ENCODE measurements around the gene CHCHD6.

Gene CHCHD6

DNA sequence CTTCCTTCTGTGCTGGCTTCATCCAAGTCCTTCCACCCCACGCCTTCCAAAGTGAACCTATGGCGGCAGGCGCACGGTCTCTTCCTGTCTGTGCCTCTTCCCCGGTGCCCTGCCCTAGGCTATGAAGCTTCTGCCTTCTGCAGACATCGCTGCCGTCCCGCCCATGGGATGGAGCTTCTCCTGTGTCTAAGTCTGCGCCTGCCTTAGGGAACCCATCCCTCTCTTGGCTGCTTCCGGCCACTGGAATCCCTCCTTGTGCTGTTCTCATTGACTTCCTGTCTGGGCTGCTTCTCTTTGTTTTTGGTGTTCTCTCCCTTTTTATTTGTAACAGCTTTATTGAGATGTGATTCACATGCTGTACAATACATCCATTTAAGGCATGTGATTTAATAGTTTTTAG, 17.2 kb downstream of the CHCHD6 start:
- TF ChIP-seq, protein P1, sequence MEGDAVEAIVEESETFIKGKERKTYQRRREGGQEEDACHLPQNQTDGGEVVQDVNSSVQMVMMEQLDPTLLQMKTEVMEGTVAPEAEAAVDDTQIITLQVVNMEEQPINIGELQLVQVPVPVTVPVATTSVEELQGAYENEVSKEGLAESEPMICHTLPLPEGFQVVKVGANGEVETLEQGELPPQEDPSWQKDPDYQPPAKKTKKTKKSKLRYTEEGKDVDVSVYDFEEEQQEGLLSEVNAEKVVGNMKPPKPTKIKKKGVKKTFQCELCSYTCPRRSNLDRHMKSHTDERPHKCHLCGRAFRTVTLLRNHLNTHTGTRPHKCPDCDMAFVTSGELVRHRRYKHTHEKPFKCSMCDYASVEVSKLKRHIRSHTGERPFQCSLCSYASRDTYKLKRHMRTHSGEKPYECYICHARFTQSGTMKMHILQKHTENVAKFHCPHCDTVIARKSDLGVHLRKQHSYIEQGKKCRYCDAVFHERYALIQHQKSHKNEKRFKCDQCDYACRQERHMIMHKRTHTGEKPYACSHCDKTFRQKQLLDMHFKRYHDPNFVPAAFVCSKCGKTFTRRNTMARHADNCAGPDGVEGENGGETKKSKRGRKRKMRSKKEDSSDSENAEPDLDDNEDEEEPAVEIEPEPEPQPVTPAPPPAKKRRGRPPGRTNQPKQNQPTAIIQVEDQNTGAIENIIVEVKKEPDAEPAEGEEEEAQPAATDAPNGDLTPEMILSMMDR (IDR thresholded peaks at IDR 0.05) = no peak
- no peak for TF ChIP-seq ZFX (IDR thresholded peaks at IDR 0.05; ENCODE audit: borderline replicate concordance)
- H3K27ac ChIP-seq = no peak overlapping the region

DNA sequence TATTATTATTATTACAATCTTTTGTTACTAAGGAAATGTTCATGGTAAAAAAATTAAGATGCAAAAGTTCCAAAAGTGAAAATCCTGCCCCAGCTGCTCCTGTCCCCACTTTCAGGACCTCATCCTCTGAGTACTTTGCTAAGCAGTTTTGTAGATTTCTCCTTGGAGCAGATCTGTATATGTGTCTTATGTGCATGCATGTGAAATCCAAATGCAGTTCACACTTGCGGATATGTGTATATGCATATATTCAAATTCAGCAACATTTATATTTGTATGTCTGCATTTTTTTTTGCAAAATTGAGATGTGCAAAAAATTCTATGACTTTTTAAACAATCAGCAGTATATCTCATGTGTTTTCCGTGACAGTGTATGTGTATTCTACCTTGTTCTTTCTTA, 19.2 kb downstream of the CHCHD6 start:
- H3K27ac ChIP-seq = no peak overlapping the region
- no peak for TF ChIP-seq ZFX (IDR thresholded peaks at IDR 0.05; ENCODE audit: borderline replicate concordance)
- TF ChIP-seq, protein P1 (IDR thresholded peaks at IDR 0.05) = no peak

DNA sequence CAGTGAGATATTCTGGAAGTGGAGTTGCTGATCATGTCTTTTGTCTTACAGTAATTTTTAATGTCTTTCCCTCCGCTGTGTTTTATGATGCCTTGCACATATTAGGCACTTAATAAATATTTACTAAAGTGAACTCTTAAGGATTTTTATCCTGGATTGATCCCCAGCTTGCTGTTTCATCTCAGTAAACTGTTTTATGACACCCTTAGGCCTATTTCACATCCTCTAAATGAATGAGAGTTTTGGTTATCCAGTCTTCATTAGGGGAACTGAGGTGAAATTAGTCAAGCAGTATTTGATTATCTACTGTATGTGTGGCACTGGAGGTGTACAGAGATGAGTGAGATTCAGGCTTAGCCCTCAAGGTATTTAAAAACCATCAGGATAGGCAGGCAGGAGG, 19.8 kb downstream of the CHCHD6 start:
- H3K27ac ChIP-seq = no peak overlapping the region
- no peak for TF ChIP-seq ZFX (IDR thresholded peaks at IDR 0.05; ENCODE audit: borderline replicate concordance)

DNA sequence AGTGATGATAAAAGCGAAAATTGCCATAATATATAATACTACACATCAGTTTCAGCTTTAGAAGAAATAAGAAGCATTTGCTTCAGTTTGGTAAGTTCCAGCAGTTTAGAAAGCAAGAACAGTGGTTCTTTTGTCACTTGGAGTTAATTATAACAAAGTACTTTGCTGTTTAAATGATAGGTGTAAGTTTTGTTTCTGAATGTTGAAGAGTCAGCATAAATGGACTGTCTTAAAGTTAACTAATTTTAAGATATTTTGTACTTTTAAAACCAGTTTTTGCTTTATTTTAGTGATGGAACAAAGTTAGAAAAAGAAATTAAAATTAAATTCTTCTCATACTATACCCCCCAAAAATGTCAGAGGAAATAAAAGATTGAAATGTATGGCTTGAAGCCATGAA, 24.6 kb downstream of the CHCHD6 start:
- TF ChIP-seq, protein P1 (IDR thresholded peaks at IDR 0.05) = no peak
- no peak for TF ChIP-seq ZFX (IDR thresholded peaks at IDR 0.05; ENCODE audit: borderline replicate concordance)
- no peak overlapping the region for H3K27ac ChIP-seq

DNA sequence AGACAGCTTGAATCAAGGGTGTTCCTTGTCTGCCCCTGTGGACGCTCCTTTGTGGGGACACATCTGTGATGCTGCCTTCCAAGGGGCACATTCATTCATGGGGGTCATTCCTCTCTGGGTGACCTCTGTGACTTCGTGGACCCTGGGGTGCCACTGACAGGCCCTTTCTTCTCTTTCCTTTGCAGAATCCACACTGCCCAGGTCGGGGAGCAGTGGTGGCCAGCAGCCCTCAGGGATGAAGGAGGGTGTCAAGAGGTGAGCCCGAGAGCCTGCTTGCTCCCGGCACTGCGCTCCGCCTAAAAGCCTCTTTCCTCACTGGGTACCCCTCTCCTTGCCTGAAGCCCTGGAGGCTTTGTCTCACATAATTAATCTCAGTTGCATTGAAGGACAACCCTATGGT, 26.3 kb downstream of the CHCHD6 start:
- TF ChIP-seq ZFX (IDR thresholded peaks at IDR 0.05; ENCODE audit: borderline replicate concordance) = no peak
- TF ChIP-seq, protein P1 (IDR thresholded peaks at IDR 0.05) = no peak
- H3K27ac ChIP-seq = no peak overlapping the region

DNA sequence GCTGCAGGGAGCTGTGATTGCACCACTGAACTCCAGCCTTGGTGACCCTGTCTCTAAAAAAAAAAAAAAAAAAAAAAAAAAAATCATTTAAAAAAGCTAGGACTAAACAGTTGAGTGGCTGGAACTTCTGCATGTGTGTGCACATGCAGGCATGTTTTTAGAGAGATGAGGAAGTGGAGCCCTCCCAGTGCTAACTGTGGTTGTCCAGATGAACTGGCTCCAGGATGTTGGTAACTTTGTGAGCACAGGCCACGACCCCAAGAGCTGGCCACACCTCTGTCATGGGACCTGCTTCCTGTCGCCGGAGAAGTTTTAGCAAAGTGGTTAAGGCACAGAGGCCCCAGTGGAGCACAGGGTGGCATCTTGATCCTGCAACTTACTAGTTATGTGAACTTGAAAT, 27.0 kb downstream of the CHCHD6 start:
- TF ChIP-seq, protein P1 (IDR thresholded peaks at IDR 0.05) = no peak
- no peak for TF ChIP-seq ZFX (IDR thresholded peaks at IDR 0.05; ENCODE audit: borderline replicate concordance)
- no peak overlapping the region for H3K27ac ChIP-seq

DNA sequence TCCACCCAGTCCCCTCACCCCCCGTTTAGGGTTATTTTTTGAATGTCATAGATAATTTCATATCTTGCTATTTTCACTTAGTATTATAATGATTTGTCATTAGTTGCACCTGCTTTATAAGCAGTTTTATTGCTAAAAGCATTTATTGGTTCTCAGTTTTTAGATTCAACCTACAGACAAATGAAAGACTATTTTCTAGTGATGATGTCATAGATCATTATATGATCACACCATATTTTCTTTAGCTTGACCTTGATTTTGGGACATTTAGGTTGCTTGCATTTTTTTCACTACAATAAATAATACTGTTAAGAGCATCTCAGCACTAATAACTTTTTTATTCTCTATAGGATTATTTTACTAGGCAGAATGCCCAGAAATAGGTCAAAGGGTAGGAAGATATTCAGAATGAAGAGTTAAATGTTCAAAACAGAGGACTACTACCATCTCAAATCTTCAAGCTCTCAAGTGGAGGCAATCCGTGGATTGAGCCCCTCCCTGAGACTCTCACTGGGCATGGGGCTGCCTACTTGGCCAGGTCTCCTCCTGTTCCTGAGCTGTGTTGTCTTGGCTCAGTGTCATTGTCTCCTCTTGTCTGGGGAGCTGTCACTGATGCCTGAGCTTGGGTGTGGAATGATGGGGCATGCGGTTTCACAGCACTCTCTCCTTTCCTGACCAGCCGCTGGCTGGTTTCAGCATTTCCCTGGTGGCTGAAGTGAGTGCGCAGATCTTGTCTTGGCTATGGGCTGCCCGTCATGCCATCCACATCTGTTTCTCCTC, 28.4 kb downstream of the CHCHD6 start:
- H3K27ac ChIP-seq = no peak overlapping the region
- TF ChIP-seq, protein P1 (IDR thresholded peaks at IDR 0.05) = no peak
- no peak for TF ChIP-seq ZFX (IDR thresholded peaks at IDR 0.05; ENCODE audit: borderline replicate concordance)

DNA sequence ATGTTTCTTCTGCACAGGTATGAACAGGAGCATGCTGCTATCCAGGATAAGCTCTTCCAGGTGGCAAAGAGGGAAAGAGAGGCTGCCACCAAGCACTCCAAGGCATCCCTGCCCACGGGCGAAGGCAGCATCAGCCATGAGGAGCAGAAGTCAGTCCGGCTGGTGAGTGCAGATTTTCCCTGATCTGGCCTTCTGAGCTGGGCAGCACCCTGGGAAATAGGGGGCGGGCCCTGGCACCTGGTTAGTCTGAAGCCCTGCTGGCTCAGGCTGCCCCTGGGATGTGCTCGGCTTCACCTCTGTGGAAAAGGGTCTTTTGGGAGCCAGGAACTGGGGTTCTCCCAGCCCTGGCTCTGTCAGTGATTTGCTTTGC, 29.0 kb downstream of the CHCHD6 start:
- TF ChIP-seq, protein P1 (IDR thresholded peaks at IDR 0.05) = no peak
- no peak for TF ChIP-seq ZFX (IDR thresholded peaks at IDR 0.05; ENCODE audit: borderline replicate concordance)
- H3K27ac ChIP-seq = no peak overlapping the region
